Epithelial cell of proximal tubule (primary cell): Measurements from ENCODE around the gene SLC37A1. TPM values are rescaled to one million over a fixed set of nuclear protein-coding genes. Genes with fewer than 3 reads are reported as not detected.
A peak's percentile ranks its signal among the peaks of the same experiment; 100 is the strongest.

ENCODE experiments used
- DNase-seq: peaks from one replicate; pipeline ENCODE4 v3.0.0-alpha.2; 2011; ENCODE audit warnings: low read depth
- H3K4me3 ChIP-seq: 2 replicates; pipeline ENCODE4 v1.5.1; 2011; ENCODE audit warnings: low read depth, mild to moderate bottlenecking, low read length
- total RNA-seq: library from RNA; depleted of rRNA; stranded (reverse); fragments of >200 nt; gene quantifications from 2 replicates; pipeline ENCODE4 v1.2.3, GENCODE V29; 2015
- TF ChIP-seq, protein P1 (sequence below): conservative IDR thresholded peaks from 2 replicates; pipeline ENCODE4 v1.5.1; 2012; ENCODE audit warnings: low read depth, mild to moderate bottlenecking, low read length

The SLC37A1 gene
- total RNA-seq, 1 donor from 2014 or later, result 16.4 TPM

DNA sequence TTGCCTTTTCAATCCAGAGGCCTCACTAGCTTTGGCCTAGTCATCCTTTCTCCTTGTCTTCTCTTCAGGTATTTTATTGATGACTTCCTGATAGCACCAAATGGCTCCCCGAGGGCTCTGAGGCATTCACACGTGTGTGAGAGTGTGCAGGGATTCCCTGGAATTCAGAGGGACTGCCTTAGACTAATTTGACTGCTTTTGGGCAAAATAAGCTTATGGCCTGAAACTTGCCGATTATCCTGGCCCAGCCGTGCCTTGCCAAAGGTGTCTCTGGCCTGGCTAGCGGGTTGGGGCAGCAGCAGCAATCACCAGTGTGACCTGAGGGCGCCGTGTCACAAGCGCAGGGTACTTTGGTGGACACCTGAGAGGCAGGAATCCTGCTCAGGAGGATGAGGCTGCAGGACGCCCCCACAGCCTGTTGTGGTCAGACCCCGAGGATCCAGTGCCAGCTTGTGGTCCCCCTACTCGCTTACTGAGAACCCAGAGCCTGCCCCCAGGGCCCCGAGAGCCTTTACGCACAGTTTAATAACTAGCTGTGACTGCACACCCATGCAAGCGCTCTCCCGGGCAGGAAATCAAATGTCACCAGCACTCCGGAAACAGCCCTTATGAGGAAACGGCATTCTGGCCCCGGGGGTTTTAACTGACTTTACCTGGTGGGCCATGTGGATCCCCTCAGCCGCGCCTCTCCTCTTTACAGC is 76.9 kb downstream of the SLC37A1 start:
- H3K4me3 ChIP-seq, result no peak overlapping the region
- DNase-seq, result no peak
- TF ChIP-seq, protein P1, sequence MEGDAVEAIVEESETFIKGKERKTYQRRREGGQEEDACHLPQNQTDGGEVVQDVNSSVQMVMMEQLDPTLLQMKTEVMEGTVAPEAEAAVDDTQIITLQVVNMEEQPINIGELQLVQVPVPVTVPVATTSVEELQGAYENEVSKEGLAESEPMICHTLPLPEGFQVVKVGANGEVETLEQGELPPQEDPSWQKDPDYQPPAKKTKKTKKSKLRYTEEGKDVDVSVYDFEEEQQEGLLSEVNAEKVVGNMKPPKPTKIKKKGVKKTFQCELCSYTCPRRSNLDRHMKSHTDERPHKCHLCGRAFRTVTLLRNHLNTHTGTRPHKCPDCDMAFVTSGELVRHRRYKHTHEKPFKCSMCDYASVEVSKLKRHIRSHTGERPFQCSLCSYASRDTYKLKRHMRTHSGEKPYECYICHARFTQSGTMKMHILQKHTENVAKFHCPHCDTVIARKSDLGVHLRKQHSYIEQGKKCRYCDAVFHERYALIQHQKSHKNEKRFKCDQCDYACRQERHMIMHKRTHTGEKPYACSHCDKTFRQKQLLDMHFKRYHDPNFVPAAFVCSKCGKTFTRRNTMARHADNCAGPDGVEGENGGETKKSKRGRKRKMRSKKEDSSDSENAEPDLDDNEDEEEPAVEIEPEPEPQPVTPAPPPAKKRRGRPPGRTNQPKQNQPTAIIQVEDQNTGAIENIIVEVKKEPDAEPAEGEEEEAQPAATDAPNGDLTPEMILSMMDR, result no peak

DNA sequence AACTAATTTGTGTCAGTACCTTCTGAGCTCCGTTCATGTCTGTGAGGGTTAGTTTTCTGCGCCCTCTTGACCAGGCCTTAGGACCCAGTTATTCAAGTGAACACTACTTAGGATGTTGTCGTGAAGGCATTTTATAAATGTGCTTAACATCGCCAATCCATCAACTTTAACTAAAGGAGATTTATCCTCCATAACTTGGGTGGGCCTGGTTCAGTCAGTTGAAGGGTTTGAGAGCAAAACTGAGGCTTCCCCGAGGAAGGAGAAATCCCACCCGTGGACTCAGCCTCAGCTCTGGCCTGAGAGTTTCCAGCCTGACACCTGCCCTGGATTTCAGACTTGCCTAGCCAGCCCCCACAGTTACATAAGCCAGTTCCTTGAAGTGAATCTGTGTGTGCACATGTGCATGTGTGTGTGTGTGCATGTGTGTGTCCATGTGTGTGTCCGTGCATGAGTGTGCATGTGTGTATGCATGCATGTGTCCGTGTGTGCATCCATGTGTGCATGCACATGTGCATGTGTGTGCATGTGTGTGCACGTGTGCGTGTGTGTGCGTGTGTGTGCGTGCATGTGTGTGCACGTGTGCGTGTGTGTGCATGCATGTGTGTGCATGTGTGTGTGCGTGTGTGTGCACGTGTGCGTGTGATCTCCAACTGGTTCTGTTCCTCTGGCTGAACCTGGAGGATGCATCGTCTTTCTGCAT is 77.7 kb downstream of the SLC37A1 start:
- DNase-seq, result no peak
- no peak overlapping the region for H3K4me3 ChIP-seq

GRCh38 chr21:42592156-42592820 is 78.6 kb downstream of the SLC37A1 start:
- H3K4me3 ChIP-seq, result no peak overlapping the region
- DNase-seq, result no peak
- TF ChIP-seq, protein P1, result no peak

More for the DNA sequence above, 77.7 kb downstream of the SLC37A1 start:
- TF ChIP-seq, protein P1, result no peak

GRCh38 chr21:42593007-42593814 is 79.6 kb downstream of the SLC37A1 start:
- TF ChIP-seq, protein P1, result peak; percentile 83
- no peak for DNase-seq
- peak overlapping the region; percentile 31 for H3K4me3 ChIP-seq

GRCh38 chr21:42594616-42595282 is 81.1 kb downstream of the SLC37A1 start:
- no peak for DNase-seq
- TF ChIP-seq, protein P1, result no peak
- H3K4me3 ChIP-seq, result no peak overlapping the region
